CD8-positive, alpha-beta memory T cell (primary cell): Measurements from ENCODE around the gene NUP93. TPM values are rescaled to one million over a fixed set of nuclear protein-coding genes. Genes with fewer than 3 reads are reported as not detected.

Source experiments
- CTCF ChIA-PET: fragments of 350-600 bp; sonication (Branson Sonifier 250); formaldehyde crosslinking; loops from one replicate; lab custom pipeline; 2021; ENCODE audit warnings: antibody characterized with exemption; lab: Charles Lee
- POLR2A ChIA-PET: fragments of 350-600 bp; sonication (Branson Sonifier 250); formaldehyde crosslinking; loops from one replicate; lab custom pipeline; 2021; ENCODE audit warnings: antibody characterized with exemption; lab: Charles Lee
- DNase-seq, 5 donors: peaks; one replicate each; pipeline versions ENCODE4 v3.0.0 to v3.0.0-alpha.2; 2020 to 2022; ENCODE audit warnings: mixed read lengths in 1 of 5
- H3K27ac ChIP-seq: one replicate; pipeline ENCODE4 v1.7.0; 2013; ENCODE audit warnings: low read depth, mild to moderate bottlenecking, low read length, moderate library complexity
- H3K27me3 ChIP-seq: 2 replicates; pipeline ENCODE4 v1.7.0; 2013; ENCODE audit warnings: low read length, mild to moderate bottlenecking; ENCODE audit not compliant: insufficient read depth, poor library complexity, severe bottlenecking
- H3K36me3 ChIP-seq: 2 replicates; pipeline ENCODE4 v1.7.0; 2013; ENCODE audit warnings: mild to moderate bottlenecking, low read length, moderate library complexity; ENCODE audit not compliant: insufficient read depth
- H3K4me1 ChIP-seq: 2 replicates; pipeline ENCODE4 v1.7.0; 2013; ENCODE audit warnings: mild to moderate bottlenecking, low read length, moderate library complexity; ENCODE audit not compliant: insufficient read depth
- H3K4me3 ChIP-seq: 2 replicates; pipeline ENCODE4 v1.7.0; 2013; ENCODE audit warnings: mild to moderate bottlenecking, low read length
- H3K9me3 ChIP-seq: 2 replicates; pipeline ENCODE4 v1.7.0; 2013; ENCODE audit warnings: mild to moderate bottlenecking, low read length
- H3K27ac Mint-ChIP-seq, 8 donors: one replicate each; pipeline ENCODE4 v1.8.0; 2020 to 2021; ENCODE audit warnings: mixed read lengths in 8 of 8, mild to moderate bottlenecking in 6 of 8, inconsistent platforms in 3 of 8, moderate library complexity in 3 of 8
- H3K27me3 Mint-ChIP-seq, 2 donors: one replicate each; pipeline ENCODE4 v1.8.0; 2020 to 2021; ENCODE audit warnings: mixed read lengths in 2 of 2, mild to moderate bottlenecking in 1 of 2, moderate library complexity in 1 of 2
- H3K36me3 Mint-ChIP-seq, 3 donors: one replicate each; pipeline ENCODE4 v1.8.0; 2020 to 2021; ENCODE audit warnings: mixed read lengths in 3 of 3, inconsistent platforms in 1 of 3, mild to moderate bottlenecking in 1 of 3
- H3K4me1 Mint-ChIP-seq, 3 donors: one replicate each; pipeline ENCODE4 v1.8.0; 2020 to 2021; ENCODE audit warnings: mixed read lengths in 3 of 3, inconsistent platforms in 1 of 3, mild to moderate bottlenecking in 1 of 3
- H3K4me3 Mint-ChIP-seq, 7 donors: one replicate each; pipeline ENCODE4 v1.8.0; 2020 to 2021; ENCODE audit warnings: mixed read lengths in 7 of 7, mild to moderate bottlenecking in 6 of 7, moderate library complexity in 4 of 7, inconsistent platforms in 2 of 7
- H3K9me3 Mint-ChIP-seq, 5 donors: one replicate each; pipeline ENCODE4 v1.8.0; 2020 to 2022; ENCODE audit warnings: mixed read lengths in 5 of 5, mild to moderate bottlenecking in 3 of 5, moderate library complexity in 2 of 5, inconsistent platforms in 1 of 5
- polyA plus RNA-seq: library from polyadenylated mRNA; unstranded; fragments of 300-500 nt; fragmentation: Illumina TruSeq; gene quantifications from one replicate; pipeline ENCODE4 v1.2.3, GENCODE V29; 2021
- total RNA-seq, 2 experiments: library from RNA; stranded (reverse); gene quantifications; one replicate each; pipeline ENCODE4 v1.2.3, GENCODE V29; 2021

The NUP93 gene
- total and polyA plus RNA-seq, 3 experiments from 2014 or later, result 93.8 to 155 (median 153) TPM

GRCh38 chr16:56898847-56899246, 168.9 kb downstream of the NUP93 start:
- Mint-ChIP-seq H3K36me3 (peaks cover 0 to 2% (median 0%) of the 10 kb centered on the region in 3 donors), H3K4me3 (peak overlapping the region in 4 of 7 donors; percentile 2 to 72 (median 37)), H3K9me3 (peaks cover 0 to 1% (median 0%) of the 10 kb centered on the region in 5 donors), H3K27ac (peak overlapping the region in 3 of 8 donors; percentile 54 to 84 (median 80)), H3K4me1 (peaks cover 18 to 25% (median 23%) of the 10 kb centered on the region in 3 donors), H3K27me3 (peaks cover under 1 to 1% of the 10 kb centered on the region in 2 donors)
- peak in 2 of 5 donors; percentile 14 to 22 for DNase-seq
- POLR2A ChIA-PET, result no interaction called here
- Histone ChIP-seq H3K4me1 (peaks cover 7% of the 10 kb centered on the region), H3K27me3 (no peaks in the 10 kb centered on the region), H3K9me3 (no peaks in the 10 kb centered on the region), H3K4me3 (no peak overlapping the region), H3K36me3 (no peaks in the 10 kb centered on the region), H3K27ac (no peak overlapping the region)
- CTCF ChIA-PET, result no interaction called here

Other genes with a start within 250 kb of the NUP93 start
- gene BBS2, start 210.1 kb upstream of the NUP93 start, total RNA-seq, result 10 to 100 TPM; 16.2 to 19.1 TPM
- 37.7 TPM for gene BBS2, start 210.1 kb upstream of the NUP93 start, polyA plus RNA-seq
- not detected for gene MT4, start 165.1 kb upstream of the NUP93 start, total RNA-seq
- gene MT4, start 165.1 kb upstream of the NUP93 start, polyA plus RNA-seq, result not detected
- gene MT3, start 140.6 kb upstream of the NUP93 start, total RNA-seq, result under 1 TPM in 1 of 2 experiments, not detected in 1; 0.94 TPM
- gene MT3, start 140.6 kb upstream of the NUP93 start, polyA plus RNA-seq, result 0.99 TPM
- gene MT2A, start 121.5 kb upstream of the NUP93 start, total RNA-seq, result 100 to 1,000 TPM; 285 to 349 TPM
- gene MT2A, start 121.5 kb upstream of the NUP93 start, polyA plus RNA-seq, result 435 TPM
- gene MT1E, start 104.3 kb upstream of the NUP93 start, total RNA-seq, result 100 to 1,000 TPM; 153 to 163 TPM
- gene MT1E, start 104.3 kb upstream of the NUP93 start, polyA plus RNA-seq, result 40.4 TPM
- gene MT1M, start 97.5 kb upstream of the NUP93 start, total RNA-seq, result not detected
- not detected for gene MT1M, start 97.5 kb upstream of the NUP93 start, polyA plus RNA-seq
- gene MT1A, start 91.5 kb upstream of the NUP93 start, total RNA-seq, result under 1 TPM in 1 of 2 experiments, not detected in 1; 0.71 TPM
- gene MT1A, start 91.5 kb upstream of the NUP93 start, polyA plus RNA-seq, result not detected
- not detected for gene MT1B, start 78.2 kb upstream of the NUP93 start, total RNA-seq
- gene MT1B, start 78.2 kb upstream of the NUP93 start, polyA plus RNA-seq, result not detected
- 10 to 100 TPM; 17.9 to 18.6 TPM for gene MT1F, start 72.2 kb upstream of the NUP93 start, total RNA-seq
- 60.7 TPM for gene MT1F, start 72.2 kb upstream of the NUP93 start, polyA plus RNA-seq
- 10 to 100 TPM; 41.0 to 46.8 TPM for gene MT1G, start 62.1 kb upstream of the NUP93 start, total RNA-seq
- not detected for gene MT1G, start 62.1 kb upstream of the NUP93 start, polyA plus RNA-seq
- gene MT1H, start 60.3 kb upstream of the NUP93 start, total RNA-seq, result 1 to 10 TPM; 4.8 to 5.5 TPM
- not detected for gene MT1H, start 60.3 kb upstream of the NUP93 start, polyA plus RNA-seq
- gene MT1X, start 47.7 kb upstream of the NUP93 start, total RNA-seq, result 10 to 100 TPM; 85.4 to 93.8 TPM
- gene MT1X, start 47.7 kb upstream of the NUP93 start, polyA plus RNA-seq, result 181 TPM
- not detected for gene SLC12A3, start 135.1 kb downstream of the NUP93 start, total RNA-seq
- not detected for gene SLC12A3, start 135.1 kb downstream of the NUP93 start, polyA plus RNA-seq
- 100 to 1,000 TPM; 162 to 176 TPM for gene HERPUD1, start 202.0 kb downstream of the NUP93 start, total RNA-seq
- gene HERPUD1, start 202.0 kb downstream of the NUP93 start, polyA plus RNA-seq, result 107 TPM
- not detected for gene CETP, start 231.8 kb downstream of the NUP93 start, total RNA-seq
- gene CETP, start 231.8 kb downstream of the NUP93 start, polyA plus RNA-seq, result not detected